Bronchial epithelial cell (primary cell): ENCODE measurements around the gene TBRG4. TPM values are rescaled to one million over a fixed set of nuclear protein-coding genes. Genes with fewer than 3 reads are reported as not detected.
A peak's percentile ranks its signal among the peaks of the same experiment; 100 is the strongest.

ENCODE experiments used
- DNase-seq: peaks from one replicate; pipeline ENCODE4 v3.0.0-alpha.2; 2010; ENCODE audit warnings: low read depth
- FAIRE-seq: peaks from 2 replicates; lab custom pipeline; 2011; peaks lifted over from hg19 to GRCh38; lab: Jason Lieb, UNC
- H3K27me3 ChIP-seq: 2 replicates; pipeline ENCODE4 v1.5.1; 2011; ENCODE audit warnings: low read length; ENCODE audit not compliant: control insufficient read depth, insufficient read depth
- H3K36me3 ChIP-seq: 2 replicates; pipeline ENCODE4 v1.5.1; 2011; ENCODE audit warnings: low read length; ENCODE audit not compliant: control insufficient read depth, insufficient read depth
- H3K4me3 ChIP-seq: 2 replicates; pipeline ENCODE4 v1.5.1; 2011; ENCODE audit warnings: mild to moderate bottlenecking, low read depth, low read length, control low read depth
- total RNA-seq: library from RNA; depleted of rRNA; stranded (reverse); fragments of >200 nt; gene quantifications from 2 replicates; pipeline ENCODE4 v1.2.1, GENCODE V29; 2014
- TF ChIP-seq, protein P1 (sequence below): IDR thresholded peaks from 2 replicates; pipeline ENCODE4 v1.5.1; 2011; ENCODE audit warnings: mild to moderate bottlenecking, moderate library complexity, low read length, control low read depth, inconsistent platforms; ENCODE audit not compliant: insufficient read depth, severe bottlenecking

TBRG4 gene
- total RNA-seq, 1 donor from 2014 or later = 90.3 TPM

DNA sequence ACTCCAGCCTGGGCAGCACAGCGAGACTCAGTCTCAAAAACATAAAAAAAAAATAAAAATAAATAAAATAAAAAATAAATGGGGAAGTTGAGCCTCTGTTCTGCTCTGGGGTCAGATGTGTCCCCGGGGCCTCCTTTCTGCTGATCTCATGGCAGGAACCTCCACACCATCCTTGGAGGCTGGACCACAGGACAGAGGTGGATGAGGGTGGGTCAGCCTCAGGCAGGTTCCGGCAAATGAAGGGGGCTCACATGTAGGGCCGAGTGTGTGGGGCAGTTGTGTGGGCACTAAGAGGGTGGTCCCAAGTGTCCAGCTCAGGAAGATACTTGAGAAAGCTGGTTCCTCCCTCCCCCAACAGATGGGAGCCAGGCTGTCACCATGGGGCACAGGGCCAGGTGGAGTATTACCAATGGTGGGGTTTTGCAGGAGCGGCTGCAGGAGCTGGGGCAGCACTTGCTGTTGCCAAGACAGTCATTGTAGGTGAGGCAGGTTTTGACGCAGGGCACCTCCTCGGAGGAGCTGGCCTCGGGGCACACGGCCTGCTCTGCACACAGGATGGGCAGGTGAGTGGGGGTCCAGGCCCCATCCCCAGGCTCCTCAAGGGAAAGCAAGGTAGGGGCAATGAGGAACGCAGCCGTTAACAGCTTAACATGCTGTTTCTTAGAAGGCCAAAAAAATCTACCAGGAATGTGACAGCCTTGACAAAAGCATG, 13.9 kb upstream of the TBRG4 start:
- TF ChIP-seq, protein P1, sequence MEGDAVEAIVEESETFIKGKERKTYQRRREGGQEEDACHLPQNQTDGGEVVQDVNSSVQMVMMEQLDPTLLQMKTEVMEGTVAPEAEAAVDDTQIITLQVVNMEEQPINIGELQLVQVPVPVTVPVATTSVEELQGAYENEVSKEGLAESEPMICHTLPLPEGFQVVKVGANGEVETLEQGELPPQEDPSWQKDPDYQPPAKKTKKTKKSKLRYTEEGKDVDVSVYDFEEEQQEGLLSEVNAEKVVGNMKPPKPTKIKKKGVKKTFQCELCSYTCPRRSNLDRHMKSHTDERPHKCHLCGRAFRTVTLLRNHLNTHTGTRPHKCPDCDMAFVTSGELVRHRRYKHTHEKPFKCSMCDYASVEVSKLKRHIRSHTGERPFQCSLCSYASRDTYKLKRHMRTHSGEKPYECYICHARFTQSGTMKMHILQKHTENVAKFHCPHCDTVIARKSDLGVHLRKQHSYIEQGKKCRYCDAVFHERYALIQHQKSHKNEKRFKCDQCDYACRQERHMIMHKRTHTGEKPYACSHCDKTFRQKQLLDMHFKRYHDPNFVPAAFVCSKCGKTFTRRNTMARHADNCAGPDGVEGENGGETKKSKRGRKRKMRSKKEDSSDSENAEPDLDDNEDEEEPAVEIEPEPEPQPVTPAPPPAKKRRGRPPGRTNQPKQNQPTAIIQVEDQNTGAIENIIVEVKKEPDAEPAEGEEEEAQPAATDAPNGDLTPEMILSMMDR = no peak
- Histone ChIP-seq H3K4me3 (no peak overlapping the region), H3K36me3 (no peaks in the 10 kb centered on the region), H3K27me3 (no peaks in the 10 kb centered on the region)
- FAIRE-seq (no peak), DNase-seq (no peak)

DNA sequence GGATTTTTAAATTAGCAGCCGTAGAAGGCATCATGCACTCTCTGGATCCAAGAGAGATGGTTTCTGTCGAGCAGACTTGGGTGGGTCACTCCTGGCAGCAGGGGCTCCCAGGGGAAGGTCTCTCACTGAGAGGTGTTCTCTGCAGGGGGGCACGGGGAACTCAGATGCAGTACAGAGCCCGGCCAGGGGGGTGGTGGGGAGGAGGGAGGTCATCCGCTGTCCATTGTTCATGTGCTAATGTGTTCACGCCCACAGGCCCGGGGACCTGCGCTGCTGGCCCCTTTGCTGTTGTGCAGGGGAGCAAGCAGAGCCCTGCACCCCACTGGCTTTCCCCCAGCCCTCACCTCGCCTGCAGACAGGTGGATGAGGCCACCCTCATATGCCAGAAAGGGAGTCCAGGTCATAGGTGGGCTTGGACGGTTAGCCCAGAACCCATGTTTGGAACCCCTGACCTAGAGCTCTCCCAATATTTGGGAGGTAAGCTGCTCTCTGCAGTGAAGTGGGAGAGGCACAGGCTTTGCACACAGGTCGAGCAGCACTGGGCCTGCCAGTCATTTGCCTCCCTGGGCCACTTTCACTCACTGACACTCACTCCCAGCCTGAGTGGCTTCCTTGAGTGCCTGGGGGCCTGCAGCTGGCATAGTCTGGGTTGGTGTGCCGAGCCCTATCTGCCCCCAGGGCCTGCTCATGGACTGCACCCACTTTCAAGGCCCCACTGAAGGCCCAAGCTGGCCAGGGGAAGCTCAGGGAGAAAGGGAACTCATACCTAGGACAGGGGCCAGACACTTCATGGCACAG, 12.6 kb upstream of the TBRG4 start:
- FAIRE-seq (peak; percentile 60), DNase-seq (no peak)
- Histone ChIP-seq H3K27me3 (no peaks in the 10 kb centered on the region), H3K4me3 (no peak overlapping the region), H3K36me3 (no peaks in the 10 kb centered on the region)
- TF ChIP-seq, protein P1 = no peak

DNA sequence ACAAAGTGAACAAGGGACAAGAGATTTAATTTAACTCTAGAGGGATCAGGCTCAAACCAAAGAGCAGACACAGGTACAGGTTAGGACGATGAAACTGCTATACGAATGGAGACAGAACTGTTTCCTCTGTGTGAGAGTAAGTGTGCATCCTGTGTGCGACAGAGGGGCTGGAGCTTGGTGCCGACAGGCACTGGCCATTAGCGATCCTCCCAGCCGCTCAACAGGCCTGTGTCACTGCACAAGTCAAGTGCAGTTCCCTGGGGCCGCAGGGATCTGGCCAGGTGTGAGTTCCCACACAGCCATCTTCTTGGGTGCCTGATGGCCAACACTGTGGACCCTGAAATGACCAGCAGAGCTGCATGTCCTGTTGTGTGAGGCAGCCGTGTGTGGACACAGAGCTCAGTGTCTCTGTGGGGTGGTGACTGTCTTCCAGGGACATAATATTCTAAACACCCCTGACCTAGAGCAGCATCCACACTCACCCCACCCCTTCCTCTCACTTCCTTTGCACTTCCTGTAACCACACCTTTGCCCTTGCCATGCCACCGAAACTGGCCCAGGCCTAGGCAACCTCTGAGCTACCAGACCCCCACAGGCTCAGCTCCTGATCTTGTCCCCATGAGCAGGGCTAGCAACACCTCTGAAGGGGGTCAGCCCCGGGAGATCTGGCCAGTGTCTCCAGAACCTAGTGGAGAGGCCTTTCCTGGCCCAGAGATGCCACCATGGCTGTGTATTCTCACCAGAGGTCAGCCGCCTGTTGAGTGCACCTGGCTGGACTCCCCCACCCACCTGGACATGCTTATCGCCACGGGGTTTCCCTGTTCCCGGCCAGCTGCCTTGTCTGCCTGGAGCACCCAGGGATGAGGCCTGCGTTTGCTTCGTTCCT, 11.7 kb upstream of the TBRG4 start:
- DNase-seq = no peak
- Histone ChIP-seq H3K4me3 (no peak overlapping the region), H3K27me3 (no peaks in the 10 kb centered on the region), H3K36me3 (no peaks in the 10 kb centered on the region)
- no peak for FAIRE-seq
- TF ChIP-seq, protein P1 = no peak

DNA sequence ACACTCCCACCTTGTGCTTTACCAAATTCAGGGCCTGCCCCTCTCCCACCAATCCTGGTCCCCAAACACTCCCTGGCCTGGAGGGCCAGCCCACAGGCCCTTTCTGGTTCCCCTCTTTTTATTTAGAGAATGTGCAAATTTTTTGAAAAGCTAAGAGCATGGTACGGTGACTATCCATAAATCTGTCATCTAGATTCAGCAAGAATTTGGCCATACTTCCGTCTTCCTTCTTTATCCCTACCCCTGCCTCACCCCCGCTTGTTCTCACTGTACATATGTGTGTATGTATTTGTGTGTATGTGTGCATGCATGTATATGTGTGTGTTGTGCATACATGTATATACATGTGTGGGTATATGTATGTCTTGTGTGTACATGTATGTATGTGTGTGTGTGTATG, 8.1 kb upstream of the TBRG4 start:
- no peaks in the 10 kb centered on the region for H3K36me3 ChIP-seq
- DNase-seq (no peak), FAIRE-seq (no peak)
- H3K27me3 ChIP-seq = no peaks in the 10 kb centered on the region
- TF ChIP-seq, protein P1 = no peak
- no peak overlapping the region for H3K4me3 ChIP-seq

DNA sequence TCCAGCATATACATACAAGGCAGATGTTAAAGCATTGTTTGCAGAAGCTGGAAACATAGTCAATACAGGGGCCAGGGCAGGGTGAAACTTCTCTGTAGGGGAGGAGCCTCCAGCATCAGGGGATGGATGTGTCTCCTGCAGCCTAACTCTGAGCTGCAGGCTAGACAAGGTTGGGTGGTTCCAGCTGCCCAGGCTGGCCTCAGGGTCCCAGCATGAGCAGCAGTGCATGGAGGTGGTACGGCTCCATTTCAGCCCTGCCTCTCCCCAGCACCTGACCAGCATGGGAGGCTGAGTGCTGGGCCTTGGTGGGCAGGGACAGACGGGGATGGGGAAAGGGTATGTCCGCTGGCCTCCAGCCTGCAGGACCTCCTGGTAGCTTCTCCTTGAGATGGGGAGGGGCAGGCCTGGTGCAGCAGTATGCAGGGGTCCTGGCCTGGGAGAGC, 7.4 kb upstream of the TBRG4 start:
- DNase-seq (no peak), FAIRE-seq (peak; percentile 75)
- H3K27me3 ChIP-seq = no peaks in the 10 kb centered on the region
- H3K36me3 ChIP-seq = no peaks in the 10 kb centered on the region
- TF ChIP-seq, protein P1 = no peak
- H3K4me3 ChIP-seq = no peak overlapping the region
